HepG2 (cell line): Measurements from ENCODE around the gene KLC3. TPM values are rescaled to one million over a fixed set of nuclear protein-coding genes. Genes with fewer than 3 reads are reported as not detected.

Source experiments
- ATAC-seq: fragments of 200-7000 bp; cut with Tn5 transposase; 3 replicates; pipeline ENCODE4 v1.9.1; 2020; ENCODE audit warnings: mild to moderate bottlenecking, moderate library complexity
- BruUV-seq: library from RNA; stranded (reverse); fragments of 400-500 nt; replicated peaks from 2 replicates; lab custom pipeline; 2021; lab: Mats Ljungman, UMichigan
- CTCF ChIA-PET: fragments of 300-600 bp; formaldehyde crosslinking; extraction: SDS; loops from one replicate; lab custom pipeline; 2021; ENCODE audit warnings: low total read pairs, inconsistent platforms, low intra/inter-chr PET ratio; lab: Yijun Ruan, JAX
- POLR2A ChIA-PET: fragments of 350-600 bp; sonication (Branson Sonifier 250); formaldehyde crosslinking; loops from one replicate; lab custom pipeline; 2020; ENCODE audit warnings: antibody characterized with exemption, inconsistent platforms; lab: Yijun Ruan, JAX
- DNase-seq: peaks from one replicate; pipeline ENCODE4 v3.0.0-alpha.2; 2015; ENCODE audit warnings: low spot score
- FAIRE-seq: peaks from 3 replicates; lab custom pipeline; 2011; peaks lifted over from hg19 to GRCh38; lab: Jason Lieb, UNC
- H2AFZ ChIP-seq: one replicate; pipeline ENCODE4 v1.6.1; 2011; ENCODE audit warnings: low read length, inconsistent platforms
- H3K27ac ChIP-seq: fragments of 300-600 bp; 3 replicates; pipeline ENCODE4 v1.8.0; 2011; ENCODE audit warnings: mixed run types, mild to moderate bottlenecking, mixed read lengths, low read length, inconsistent platforms; ENCODE audit not compliant: insufficient read depth; ENCODE audit errors: extremely low read length
- H3K27me3 ChIP-seq, 2 experiments: fragments of 200-600 bp in 1 of 2; 2 replicates in 1 of 2; 3 replicates in 1 of 2; pipeline versions ENCODE4 v1.6.0 to v1.8.0; 2011; ENCODE audit warnings: low read length in 2 of 2, mild to moderate bottlenecking in 2 of 2, moderate library complexity in 2 of 2, inconsistent platforms in 1 of 2; ENCODE audit not compliant: insufficient read depth in 2 of 2, control insufficient read depth in 1 of 2
- H3K36me3 ChIP-seq, 2 experiments: fragments of 200-600 bp in 1 of 2; replicated peaks in 1 of 2; 2 replicates in 1 of 2; 3 replicates in 1 of 2; pipeline versions ENCODE4 v1.5.1 to v1.8.0; 2011; ENCODE audit warnings: low read length in 2 of 2, inconsistent platforms in 1 of 2; ENCODE audit not compliant: insufficient read depth in 2 of 2, control insufficient read depth in 1 of 2
- H3K4me1 ChIP-seq: 2 replicates; pipeline ENCODE4 v1.5.1; 2012; ENCODE audit warnings: low read length, inconsistent platforms; ENCODE audit not compliant: insufficient read depth
- H3K4me2 ChIP-seq: 2 replicates; pipeline ENCODE4 v1.6.0; 2011; ENCODE audit warnings: low read depth, low read length, inconsistent platforms
- H3K4me3 ChIP-seq, 3 experiments: fragments of 200-600 bp in 1 of 3; sonication (generic), shearing (Covaris generic) in 1 of 3; replicated peaks in 1 of 3; 2 replicates each; pipeline ENCODE4 v1.5.1; 2011 to 2016; ENCODE audit warnings: low read length in 3 of 3, inconsistent platforms in 2 of 3, low read depth in 2 of 3, mild to moderate bottlenecking in 2 of 3, control low read depth in 1 of 3, mixed read lengths in 1 of 3; ENCODE audit not compliant: insufficient read depth in 1 of 3
- H3K79me2 ChIP-seq: one replicate; pipeline ENCODE4 v1.6.1; 2011; ENCODE audit warnings: low read length, inconsistent platforms; ENCODE audit not compliant: insufficient read depth
- H3K9ac ChIP-seq: 2 replicates; pipeline ENCODE4 v1.6.0; 2011; ENCODE audit warnings: mild to moderate bottlenecking, low read depth, low read length, inconsistent platforms; ENCODE audit not compliant: insufficient read depth
- H3K9me3 ChIP-seq: 2 replicates; pipeline ENCODE4 v1.5.1; 2012; ENCODE audit warnings: mild to moderate bottlenecking, low read length
- H4K20me1 ChIP-seq: 2 replicates; pipeline ENCODE4 v1.6.0; 2011; ENCODE audit warnings: inconsistent platforms, mild to moderate bottlenecking, low read length, moderate library complexity; ENCODE audit not compliant: insufficient read depth
- HMG20B ChIP-seq: conservative IDR thresholded peaks from 2 replicates; pipeline ENCODE4 v1.6.1; 2016; ENCODE audit warnings: missing genetic modification reagents, missing compliant biosample characterization
- ISX ChIP-seq: sonication (generic); formaldehyde crosslinking; conservative IDR thresholded peaks from 2 replicates; pipeline ENCODE4 v1.5.0; 2020; ENCODE audit warnings: missing genetic modification reagents
- MED1 ChIP-seq: sonication (generic); formaldehyde crosslinking; IDR thresholded peaks from 2 replicates; pipeline ENCODE4 v1.4.0; 2020; ENCODE audit warnings: missing genetic modification reagents
- MYNN ChIP-seq: sonication (generic); formaldehyde crosslinking; IDR thresholded peaks from 2 replicates; pipeline ENCODE4 v1.4.0; 2020; ENCODE audit warnings: mild to moderate bottlenecking, low read depth, missing genetic modification reagents
- RAD21 ChIP-seq: fragments of 450-650 bp; formaldehyde crosslinking; IDR thresholded peaks from 2 replicates; pipeline ENCODE4 v1.5.0; 2020; ENCODE audit warnings: mild to moderate bottlenecking
- TOE1 ChIP-seq: sonication (generic); formaldehyde crosslinking; IDR thresholded peaks from 2 replicates; pipeline ENCODE4 v1.4.0; 2020; ENCODE audit warnings: mild to moderate bottlenecking, missing genetic modification reagents
- ZNF646 ChIP-seq: sonication (generic); formaldehyde crosslinking; IDR thresholded peaks from 2 replicates; pipeline ENCODE4 v1.9.0; 2021; ENCODE audit warnings: mild to moderate bottlenecking, missing genetic modification reagents
- WGBS: methylation state at CpG from one replicate; pipeline ENCODE4 v1.1.6; 2017; ENCODE audit warnings: low lambda C conversion rate; 5-methylcytosine and 5-hydroxymethylcytosine counted together
- in situ Hi-C: cut with HindIII; loops from 2 replicates; pipeline ENCODE4 v1.10.0; 2017; ENCODE audit warnings: low pct_unique_long_range_greater_than_20kb; ENCODE audit not compliant: extremely low pct_ligation_motif_present
- intact Hi-C: fragments of 100-400 bp; cut with micrococcal nuclease; formaldehyde crosslinking; loops from one replicate; pipeline ENCODE4 v1.10.0; 2022; ENCODE audit not compliant: unreplicated experiment
- polyA plus RNA-seq, 8 experiments: library from polyadenylated mRNA; depleted of rRNA in 3 of 8; stranded (reverse) in 7 of 8; unstranded in 1 of 8; fragments of >200 nt; fragmentation: Illumina TruSeq in 4 of 8; extraction: Trizol in 4 of 8; gene quantifications; 2 replicates each; pipeline versions ENCODE4 v1.2.1 to v1.2.3, GENCODE V29; 2011 to 2016; ENCODE audit warnings: low read depth in 4 of 8, missing spikeins in 1 of 8, mixed read lengths in 1 of 8; ENCODE audit not compliant: insufficient read depth in 1 of 8
- total RNA-seq, 5 experiments: library from RNA; depleted of rRNA; stranded (reverse); fragments of >200 nt; fragmentation: Illumina TruSeq; extraction: Trizol; gene quantifications; 2 replicates each; pipeline ENCODE4 v1.2.3, GENCODE V29; 2016; ENCODE audit warnings: low read depth in 1 of 5
- TF ChIP-seq, protein P1 (sequence below): sonication (generic); formaldehyde crosslinking; IDR thresholded peaks from 2 replicates; pipeline ENCODE4 v1.4.0; 2020; ENCODE audit warnings: mild to moderate bottlenecking, missing genetic modification reagents

KLC3 gene
- total and polyA plus RNA-seq, 2 of the 13 experiments (the other 11 are each of a cell fraction or from before 2014, with no cell fraction given): 0.13 TPM; not detected in 1

DNA sequence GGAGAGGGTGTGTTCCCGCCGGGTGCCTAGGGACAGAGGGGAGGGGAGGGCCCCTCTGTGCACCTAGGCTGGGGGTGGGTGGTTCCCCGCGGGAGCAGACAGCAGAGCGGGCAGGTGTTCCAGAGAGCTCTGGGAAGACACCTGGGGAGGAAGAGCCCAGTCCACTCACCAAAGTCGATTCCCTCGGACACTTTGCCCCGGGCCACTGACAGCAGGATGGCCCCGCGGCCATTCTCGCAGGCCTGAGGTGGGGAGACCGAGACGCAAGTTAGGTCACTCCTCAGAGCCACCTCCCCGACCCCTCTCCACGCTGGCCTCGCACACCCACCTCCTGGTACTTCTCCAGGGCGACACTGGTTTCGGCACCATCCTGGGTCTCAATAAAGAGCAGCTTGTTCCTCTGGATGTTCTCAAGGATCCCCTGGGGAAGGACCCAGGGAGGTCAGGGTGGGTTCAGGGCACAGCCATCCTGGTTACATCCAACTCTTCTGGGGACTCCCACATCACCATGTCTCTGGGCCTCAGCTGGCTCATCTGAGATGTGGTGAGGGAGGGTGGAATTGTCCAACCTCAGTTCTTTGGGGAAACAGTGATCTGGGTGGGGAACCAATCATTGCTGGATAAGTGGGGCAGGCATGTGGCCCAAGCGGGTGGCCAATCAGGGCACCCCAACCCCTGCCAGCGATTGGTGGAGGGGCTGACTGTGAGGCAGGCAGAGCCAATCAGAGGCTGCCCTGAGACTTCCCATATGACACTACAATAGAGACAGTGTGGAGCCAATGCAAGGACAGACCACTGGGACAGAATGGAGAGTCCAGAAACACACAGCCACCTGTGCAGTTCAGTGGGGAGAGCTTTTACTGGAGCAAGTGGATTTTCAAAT, 12.6 kb downstream of the KLC3 start:
- H3K36me3 ChIP-seq: peaks cover 22 to 67% of the 10 kb centered on the region in 2 experiments
- intact Hi-C loops (no loop called here), in situ Hi-C loops (no loop called here)
- no peak overlapping the region for H3K4me2 ChIP-seq
- WGBS: 95% methylated on average over 17 of the region's 20 CpGs
- DNase-seq (no peak), ATAC-seq (no peak; the same call in 2 of the 3 replicates), FAIRE-seq (no peak)
- BruUV-seq: no TSS peak
- no peak overlapping the region for H3K4me3 ChIP-seq
- H4K20me1 ChIP-seq: 0 out of 2 replicates have a peak, but pooled peaks cover 3% of the 10 kb centered on the region
- no peak overlapping the region for H3K27ac ChIP-seq
- no peak overlapping the region for H2AFZ ChIP-seq
- ChIA-PET CTCF (no interaction called here), POLR2A (no interaction called here)
- H3K79me2 ChIP-seq: no peaks in the 10 kb centered on the region
- no peak overlapping the region for H3K9ac ChIP-seq
- no peaks in the 10 kb centered on the region for H3K27me3 ChIP-seq
- H3K9me3 ChIP-seq: no peaks in the 10 kb centered on the region
- no peaks in the 10 kb centered on the region for H3K4me1 ChIP-seq
- TF ChIP-seq ISX (CRISPR knock-in tag): no peak
- TF ChIP-seq, protein P1, sequence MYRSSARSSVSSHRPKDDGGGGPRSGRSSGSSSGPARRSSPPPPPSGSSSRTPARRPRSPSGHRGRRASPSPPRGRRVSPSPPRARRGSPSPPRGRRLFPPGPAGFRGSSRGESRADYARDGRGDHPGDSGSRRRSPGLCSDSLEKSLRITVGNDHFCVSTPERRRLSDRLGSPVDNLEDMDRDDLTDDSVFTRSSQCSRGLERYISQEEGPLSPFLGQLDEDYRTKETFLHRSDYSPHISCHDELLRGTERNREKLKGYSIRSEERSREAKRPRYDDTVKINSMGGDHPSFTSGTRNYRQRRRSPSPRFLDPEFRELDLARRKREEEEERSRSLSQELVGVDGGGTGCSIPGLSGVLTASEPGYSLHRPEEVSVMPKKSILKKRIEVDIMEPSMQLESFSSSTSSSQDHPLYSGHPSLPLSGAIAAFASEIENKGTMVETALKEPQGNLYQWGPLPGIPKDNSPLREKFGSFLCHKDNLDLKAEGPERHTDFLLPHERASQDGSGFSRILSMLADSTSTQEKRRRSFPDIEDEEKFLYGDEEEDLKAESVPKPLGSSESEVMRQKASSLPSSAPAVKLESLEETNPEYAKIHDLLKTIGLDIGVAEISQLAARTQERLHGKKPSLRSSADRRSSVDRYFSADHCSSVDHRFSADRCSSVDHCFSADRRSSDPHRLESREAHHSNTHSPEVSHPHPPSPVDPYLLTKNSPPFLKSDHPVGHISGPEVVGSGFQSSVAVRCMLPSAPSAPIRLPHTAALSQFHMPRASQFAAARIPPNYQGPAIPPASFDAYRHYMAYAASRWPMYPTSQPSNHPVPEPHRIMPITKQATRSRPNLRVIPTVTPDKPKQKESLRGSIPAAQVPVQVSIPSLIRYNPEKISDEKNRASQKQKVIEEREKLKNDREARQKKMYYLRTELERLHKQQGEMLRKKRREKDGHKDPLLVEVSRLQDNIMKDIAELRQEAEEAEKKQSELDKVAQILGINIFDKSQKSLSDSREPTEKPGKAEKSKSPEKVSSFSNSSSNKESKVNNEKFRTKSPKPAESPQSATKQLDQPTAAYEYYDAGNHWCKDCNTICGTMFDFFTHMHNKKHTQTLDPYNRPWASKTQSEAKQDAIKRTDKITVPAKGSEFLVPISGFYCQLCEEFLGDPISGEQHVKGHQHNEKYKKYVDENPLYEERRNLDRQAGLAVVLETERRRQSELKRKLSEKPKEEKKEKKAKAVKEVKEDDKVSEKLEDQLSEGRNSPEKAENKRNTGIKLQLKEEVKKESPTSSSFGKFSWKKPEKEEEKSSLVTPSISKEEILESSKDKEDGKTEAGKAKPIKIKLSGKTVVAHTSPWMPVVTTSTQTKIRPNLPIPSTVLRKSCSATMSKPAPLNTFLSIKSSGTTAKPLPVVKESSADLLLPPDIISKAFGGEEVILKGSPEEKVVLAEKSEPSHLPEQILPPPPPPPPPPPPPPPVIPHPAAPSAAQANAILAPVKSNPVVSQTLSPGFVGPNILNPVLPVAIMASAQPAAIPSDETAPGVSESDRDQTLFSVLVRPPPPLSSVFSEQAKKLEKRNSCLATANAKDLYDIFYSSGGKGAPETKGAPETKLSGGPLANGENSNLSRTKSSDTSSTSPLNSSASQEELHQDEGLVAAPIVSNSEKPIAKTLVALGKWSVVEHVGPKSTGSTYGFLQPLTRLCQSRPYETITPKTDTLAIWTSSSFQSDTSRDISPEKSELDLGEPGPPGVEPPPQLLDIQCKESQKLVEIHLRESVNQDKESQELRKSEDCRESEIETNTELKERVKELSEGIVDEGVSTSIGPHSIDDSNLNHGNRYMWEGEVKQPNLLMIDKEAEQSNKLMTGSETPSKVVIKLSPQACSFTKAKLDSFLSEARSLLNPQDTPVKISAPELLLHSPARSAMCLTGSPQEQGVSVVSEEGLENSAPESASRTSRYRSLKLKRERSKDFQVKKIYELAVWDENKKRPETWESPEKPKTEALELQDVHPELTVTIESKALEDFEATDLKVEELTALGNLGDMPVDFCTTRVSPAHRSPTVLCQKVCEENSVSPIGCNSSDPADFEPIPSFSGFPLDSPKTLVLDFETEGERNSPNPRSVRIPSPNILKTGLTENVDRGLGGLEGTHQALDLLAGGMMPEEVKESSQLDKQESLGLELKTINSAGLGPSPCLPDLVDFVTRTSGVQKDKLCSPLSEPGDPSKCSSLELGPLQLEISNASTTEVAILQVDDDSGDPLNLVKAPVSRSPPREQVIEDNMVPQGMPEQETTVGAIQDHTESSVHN (CRISPR knock-in tag): no peak
- no peak for TF ChIP-seq HMG20B
- TF ChIP-seq TOE1 (CRISPR knock-in tag): no peak
- no peak for TF ChIP-seq MED1 (CRISPR knock-in tag)
- no peak for TF ChIP-seq RAD21 (CRISPR knock-in tag)
- TF ChIP-seq ZNF646: no peak
- no peak for TF ChIP-seq MYNN (CRISPR knock-in tag)
